CD4-positive, alpha-beta T cell (primary cell): ENCODE measurements around the gene TRO. TPM values are rescaled to one million over a fixed set of nuclear protein-coding genes. Genes with fewer than 3 reads are reported as not detected.
A peak's percentile ranks its signal among the peaks of the same experiment; 100 is the strongest.

Experiments
- ATAC-seq: fragments of 200-7000 bp; cut with Tn5 transposase; one replicate; pipeline ENCODE4 v1.10.0; 2022; ENCODE audit warnings: mild to moderate bottlenecking; ENCODE audit not compliant: poor library complexity
- CTCF ChIA-PET: fragments of 350-600 bp; sonication (Branson Sonifier 250); formaldehyde crosslinking; loops from one replicate; lab custom pipeline; 2021; ENCODE audit warnings: antibody characterized with exemption, inconsistent platforms; lab: Charles Lee
- POLR2A ChIA-PET: fragments of 350-600 bp; sonication (Branson Sonifier 250); formaldehyde crosslinking; loops from one replicate; lab custom pipeline; 2021; ENCODE audit warnings: antibody characterized with exemption, inconsistent platforms; lab: Charles Lee
- DNase-seq, 14 experiments: peaks; one replicate each; pipeline ENCODE4 v3.0.0-alpha.2; 2013 to 2020; ENCODE audit warnings: mixed read lengths in 2 of 14
- H3K27ac ChIP-seq, 2 donors: one replicate each; pipeline versions ENCODE4 v1.5.1 to v1.7.0; 2013; ENCODE audit warnings: low read length in 2 of 2, low read depth in 1 of 2, mild to moderate bottlenecking in 1 of 2
- H3K27me3 ChIP-seq, 2 experiments: 1 replicate in 1 of 2; 2 replicates in 1 of 2; pipeline versions ENCODE4 v1.6.1 to v1.7.0; 2013; ENCODE audit warnings: low read length in 2 of 2, control low read depth in 1 of 2, mild to moderate bottlenecking in 1 of 2, moderate library complexity in 1 of 2; ENCODE audit not compliant: insufficient read depth in 2 of 2, control insufficient read depth in 1 of 2
- H3K36me3 ChIP-seq: one replicate; pipeline ENCODE4 v1.6.1; 2013; ENCODE audit warnings: low read length, control low read depth; ENCODE audit not compliant: insufficient read depth
- H3K4me1 ChIP-seq: one replicate; pipeline ENCODE4 v1.6.1; 2013; ENCODE audit warnings: low read length, control low read depth; ENCODE audit not compliant: insufficient read depth
- H3K4me3 ChIP-seq: one replicate; pipeline ENCODE4 v1.5.1; 2013; ENCODE audit warnings: mild to moderate bottlenecking, low read length, moderate library complexity
- H3K9me3 ChIP-seq, 2 experiments: 1 replicate in 1 of 2; 2 replicates in 1 of 2; pipeline versions ENCODE4 v1.6.1 to v1.7.0; 2013; ENCODE audit warnings: low read length in 2 of 2, mild to moderate bottlenecking in 2 of 2, control low read depth in 1 of 2, moderate library complexity in 1 of 2; ENCODE audit not compliant: control insufficient read depth in 1 of 2, insufficient read depth in 1 of 2
- H3K27ac Mint-ChIP-seq: one replicate; pipeline ENCODE4 v1.8.0; 2020; ENCODE audit warnings: mixed read lengths
- H3K27me3 Mint-ChIP-seq: one replicate; pipeline ENCODE4 v1.8.0; 2021; ENCODE audit warnings: mixed read lengths
- H3K36me3 Mint-ChIP-seq: one replicate; pipeline ENCODE4 v1.8.0; 2021; ENCODE audit warnings: low read depth, mixed read lengths
- H3K4me1 Mint-ChIP-seq: one replicate; pipeline ENCODE4 v1.8.0; 2021; ENCODE audit warnings: low read depth, mixed read lengths
- H3K4me3 Mint-ChIP-seq: one replicate; pipeline ENCODE4 v1.8.0; 2020; ENCODE audit warnings: mild to moderate bottlenecking, mixed read lengths
- H3K9me3 Mint-ChIP-seq: one replicate; pipeline ENCODE4 v1.8.0; 2020; ENCODE audit warnings: mixed read lengths
- intact Hi-C, 2 experiments: fragments of 100-400 bp; cut with DNase I in 1 of 2; cut with micrococcal nuclease in 1 of 2; formaldehyde crosslinking; loops; one replicate each; pipeline versions ENCODE4 v1.15.1 to v1.9.0; 2023 to 2025; cut with DNase I, micrococcal nuclease
- total RNA-seq, 174 experiments: library from RNA in 2 of 174; stranded (reverse) in 2 of 174; gene quantifications; one replicate each; pipeline ENCODE4 v1.2.3 and lab custom pipeline; 2021 to 2026
- TF ChIP-seq, protein P1 (sequence below): fragments of 200-600 bp; IDR thresholded peaks from one replicate; pipeline ENCODE4 v1.8.0; 2022; ENCODE audit warnings: antibody characterized with exemption, mild to moderate bottlenecking

Gene TRO
- total RNA-seq, 2 experiments from 2014 or later: 1.0 to 2.0 TPM

- H3K4me3 ChIP-seq: no peak overlapping the region
- Mint-ChIP-seq H3K27me3 (no peaks in the 10 kb centered on the region), H3K4me1 (peaks cover 4% of the 10 kb centered on the region), H3K36me3 (no peaks in the 10 kb centered on the region), H3K9me3 (no peaks in the 10 kb centered on the region), H3K4me3 (no peak overlapping the region), H3K27ac (no peak overlapping the region)
- H3K36me3 ChIP-seq: no peaks in the 10 kb centered on the region
- DNase-seq (peak in 11 of 14 experiments; percentile 6 to 68 (median 31)), ATAC-seq (peak; percentile 84)
- no peaks in the 10 kb centered on the region for H3K4me1 ChIP-seq
- TF ChIP-seq, protein P1, sequence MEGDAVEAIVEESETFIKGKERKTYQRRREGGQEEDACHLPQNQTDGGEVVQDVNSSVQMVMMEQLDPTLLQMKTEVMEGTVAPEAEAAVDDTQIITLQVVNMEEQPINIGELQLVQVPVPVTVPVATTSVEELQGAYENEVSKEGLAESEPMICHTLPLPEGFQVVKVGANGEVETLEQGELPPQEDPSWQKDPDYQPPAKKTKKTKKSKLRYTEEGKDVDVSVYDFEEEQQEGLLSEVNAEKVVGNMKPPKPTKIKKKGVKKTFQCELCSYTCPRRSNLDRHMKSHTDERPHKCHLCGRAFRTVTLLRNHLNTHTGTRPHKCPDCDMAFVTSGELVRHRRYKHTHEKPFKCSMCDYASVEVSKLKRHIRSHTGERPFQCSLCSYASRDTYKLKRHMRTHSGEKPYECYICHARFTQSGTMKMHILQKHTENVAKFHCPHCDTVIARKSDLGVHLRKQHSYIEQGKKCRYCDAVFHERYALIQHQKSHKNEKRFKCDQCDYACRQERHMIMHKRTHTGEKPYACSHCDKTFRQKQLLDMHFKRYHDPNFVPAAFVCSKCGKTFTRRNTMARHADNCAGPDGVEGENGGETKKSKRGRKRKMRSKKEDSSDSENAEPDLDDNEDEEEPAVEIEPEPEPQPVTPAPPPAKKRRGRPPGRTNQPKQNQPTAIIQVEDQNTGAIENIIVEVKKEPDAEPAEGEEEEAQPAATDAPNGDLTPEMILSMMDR: peak; percentile 57
- H3K27ac ChIP-seq: no peak overlapping the region
- peaks cover 0 to 5% of the 10 kb centered on the region in 2 experiments for H3K9me3 ChIP-seq
- H3K27me3 ChIP-seq: peaks cover 0 to 3% of the 10 kb centered on the region in 2 experiments
- intact Hi-C loops: loop anchor here (1.0 to 10.0 kb wide), 6 partner anchors 116 to 1356 kb away; no protein-coding TSS in a partner anchor
- ChIA-PET CTCF (interaction anchor here (0.6 to 1.4 kb wide), 7 partner anchors 30 to 168 kb away, joined by 3 to 7 read pairs (median 3); partner anchors contain the start of genes APEX2 and TRO), POLR2A (interaction anchor here (1.8 kb wide), 1 partner anchor 166 kb away, joined by 6 read pairs; no protein-coding TSS in a partner anchor)
Observed at GRCh38 chrX:54891573-54891972, 29.1 kb upstream of the TRO start.

GRCh38 chrX:54894159-54894558 lies 26.5 kb upstream of the TRO start:
- H3K36me3 Mint-ChIP-seq: no peaks in the 10 kb centered on the region
- Histone ChIP-seq H3K4me3 (no peak overlapping the region), H3K27me3 (no peaks in the 10 kb centered on the region), H3K9me3 (peaks cover 0 to 5% of the 10 kb centered on the region in 2 experiments), H3K36me3 (no peaks in the 10 kb centered on the region), H3K4me1 (no peaks in the 10 kb centered on the region), H3K27ac (no peak overlapping the region)
- peaks cover 4% of the 10 kb centered on the region for H3K4me1 Mint-ChIP-seq
- H3K27ac Mint-ChIP-seq: no peak overlapping the region
- H3K4me3 Mint-ChIP-seq: no peak overlapping the region
- ChIA-PET CTCF (no interaction called here), POLR2A (no interaction called here)
- H3K9me3 Mint-ChIP-seq: no peaks in the 10 kb centered on the region
- no peak for DNase-seq
- intact Hi-C loops: loop anchor here (1.0 to 10.0 kb wide), 4 partner anchors 113 to 1353 kb away; no protein-coding TSS in a partner anchor
- no peak for ATAC-seq
- H3K27me3 Mint-ChIP-seq: no peaks in the 10 kb centered on the region
- TF ChIP-seq, protein P1: no peak

- Histone ChIP-seq H3K36me3 (no peaks in the 10 kb centered on the region), H3K4me3 (no peak overlapping the region), H3K9me3 (no peaks in the 10 kb centered on the region), H3K4me1 (no peaks in the 10 kb centered on the region), H3K27ac (no peak overlapping the region), H3K27me3 (no peaks in the 10 kb centered on the region)
- ChIA-PET POLR2A (no interaction called here), CTCF (no interaction called here)
- no peak overlapping the region for H3K4me3 Mint-ChIP-seq
- ATAC-seq (no peak), DNase-seq (no peak)
- intact Hi-C loops: no loop called here
- TF ChIP-seq, protein P1: no peak
- no peaks in the 10 kb centered on the region for H3K36me3 Mint-ChIP-seq
- H3K27ac Mint-ChIP-seq: no peak overlapping the region
- no peaks in the 10 kb centered on the region for H3K27me3 Mint-ChIP-seq
- H3K9me3 Mint-ChIP-seq: no peaks in the 10 kb centered on the region
- no peaks in the 10 kb centered on the region for H3K4me1 Mint-ChIP-seq
Observed at GRCh38 chrX:54909941-54910340, 10.7 kb upstream of the TRO start.
